ENCODE results near the gene PRRT1.
A peak's percentile ranks its signal among the peaks of the same experiment; 100 is the strongest.

Gene PRRT1

GRCh38 chr6:32174416-32174815 is 22.7 kb upstream of the PRRT1 start:
- peaks cover 21% of the 10 kb centered on the region for H3K36me3 ChIP-seq (ENCODE audit: insufficient read depth, low read length)
- TF ChIP-seq EZH2 (IDR thresholded peaks at IDR 0.05; ENCODE audit: borderline replicate concordance, low read depth, low read length, severe bottlenecking): no peak
- TF ChIP-seq, protein P1, sequence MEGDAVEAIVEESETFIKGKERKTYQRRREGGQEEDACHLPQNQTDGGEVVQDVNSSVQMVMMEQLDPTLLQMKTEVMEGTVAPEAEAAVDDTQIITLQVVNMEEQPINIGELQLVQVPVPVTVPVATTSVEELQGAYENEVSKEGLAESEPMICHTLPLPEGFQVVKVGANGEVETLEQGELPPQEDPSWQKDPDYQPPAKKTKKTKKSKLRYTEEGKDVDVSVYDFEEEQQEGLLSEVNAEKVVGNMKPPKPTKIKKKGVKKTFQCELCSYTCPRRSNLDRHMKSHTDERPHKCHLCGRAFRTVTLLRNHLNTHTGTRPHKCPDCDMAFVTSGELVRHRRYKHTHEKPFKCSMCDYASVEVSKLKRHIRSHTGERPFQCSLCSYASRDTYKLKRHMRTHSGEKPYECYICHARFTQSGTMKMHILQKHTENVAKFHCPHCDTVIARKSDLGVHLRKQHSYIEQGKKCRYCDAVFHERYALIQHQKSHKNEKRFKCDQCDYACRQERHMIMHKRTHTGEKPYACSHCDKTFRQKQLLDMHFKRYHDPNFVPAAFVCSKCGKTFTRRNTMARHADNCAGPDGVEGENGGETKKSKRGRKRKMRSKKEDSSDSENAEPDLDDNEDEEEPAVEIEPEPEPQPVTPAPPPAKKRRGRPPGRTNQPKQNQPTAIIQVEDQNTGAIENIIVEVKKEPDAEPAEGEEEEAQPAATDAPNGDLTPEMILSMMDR (IDR thresholded peaks at IDR 0.05; ENCODE audit: borderline replicate concordance, extremely low read depth, low read length, poor library complexity, severe bottlenecking): no peak
- DNase-seq (no peak), ATAC-seq (ENCODE audit: insufficient read depth, low read depth) (no peak)
- no peak overlapping the region for H2AFZ ChIP-seq (ENCODE audit: low read depth, low read length)
- no peaks in the 10 kb centered on the region for H4K20me1 ChIP-seq (ENCODE audit: insufficient read depth, low read length)
- H3K4me3 ChIP-seq (ENCODE audit: low read depth in 1 of 2, low read length in 2 of 2): peak overlapping the region in 1 of 2 experiments; percentile 91; a peak in 1 of 4 replicates
- H3K4me1 ChIP-seq (ENCODE audit: insufficient read depth, low read length): peaks cover 40% of the 10 kb centered on the region
- H3K9ac ChIP-seq (ENCODE audit: low read depth, low read length): no peak overlapping the region
- no peaks in the 10 kb centered on the region for H3K27me3 ChIP-seq (ENCODE audit: insufficient read depth, low read length, poor library complexity)
- H3K27ac ChIP-seq (ENCODE audit: low read length): no peak overlapping the region
- peak overlapping the region; percentile 75 for H3K4me2 ChIP-seq (ENCODE audit: insufficient read depth, low read length)
- H3K79me2 ChIP-seq (ENCODE audit: insufficient read depth, low read length): peaks cover 40% of the 10 kb centered on the region
- H3K9me3 ChIP-seq (ENCODE audit: insufficient read depth, low read length, severe bottlenecking): no peaks in the 10 kb centered on the region

DNA sequence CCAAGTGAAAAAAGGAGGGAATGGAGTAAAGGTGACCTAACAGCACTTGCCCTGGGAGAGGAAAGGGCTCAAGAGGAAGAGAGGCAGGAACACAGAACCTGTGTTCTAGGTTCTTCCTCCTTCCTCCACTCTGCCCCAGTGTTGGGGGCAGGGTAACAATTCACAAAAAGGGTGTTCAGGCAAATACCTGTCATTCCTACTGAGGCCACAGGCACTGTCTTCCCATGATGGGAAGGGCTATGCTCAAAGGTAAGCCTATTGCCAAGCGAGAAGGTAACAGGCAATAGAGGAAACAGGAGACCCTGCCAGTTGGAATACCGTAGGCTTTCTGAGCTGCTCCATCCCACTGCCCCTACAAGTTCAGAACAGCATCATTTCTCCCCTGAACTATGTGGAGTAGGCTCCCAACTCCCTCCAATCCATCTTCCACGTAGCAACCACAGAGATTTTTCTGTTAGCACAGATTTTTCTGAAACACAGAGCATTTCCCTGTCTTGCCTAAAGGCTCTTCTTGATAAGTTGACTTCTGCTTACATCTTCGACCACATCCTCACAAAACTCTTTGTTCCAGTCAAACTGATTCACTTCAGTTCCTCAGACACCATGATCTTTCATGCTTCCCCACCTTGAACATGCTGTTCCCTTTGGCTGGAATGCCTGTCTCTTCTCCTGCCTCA is 21.4 kb upstream of the PRRT1 start:
- H3K4me2 ChIP-seq (ENCODE audit: insufficient read depth, low read length): no peak overlapping the region
- peaks cover 33% of the 10 kb centered on the region for H3K4me1 ChIP-seq (ENCODE audit: insufficient read depth, low read length)
- no peak overlapping the region for H3K9ac ChIP-seq (ENCODE audit: low read depth, low read length)
- no peak overlapping the region for H2AFZ ChIP-seq (ENCODE audit: low read depth, low read length)
- no peak overlapping the region for H3K4me3 ChIP-seq (ENCODE audit: low read depth in 1 of 2, low read length in 2 of 2)
- H3K36me3 ChIP-seq (ENCODE audit: insufficient read depth, low read length): peaks cover 32% of the 10 kb centered on the region
- DNase-seq (no peak), ATAC-seq (ENCODE audit: insufficient read depth, low read depth) (no peak)
- no peaks in the 10 kb centered on the region for H3K27me3 ChIP-seq (ENCODE audit: insufficient read depth, low read length, poor library complexity)
- H4K20me1 ChIP-seq (ENCODE audit: insufficient read depth, low read length): no peaks in the 10 kb centered on the region
- H3K9me3 ChIP-seq (ENCODE audit: insufficient read depth, low read length, severe bottlenecking): no peaks in the 10 kb centered on the region
- H3K79me2 ChIP-seq (ENCODE audit: insufficient read depth, low read length): peaks cover 30% of the 10 kb centered on the region
- TF ChIP-seq EZH2 (IDR thresholded peaks at IDR 0.05; ENCODE audit: borderline replicate concordance, low read depth, low read length, severe bottlenecking): no peak
- TF ChIP-seq, protein P1 (IDR thresholded peaks at IDR 0.05; ENCODE audit: borderline replicate concordance, extremely low read depth, low read length, poor library complexity, severe bottlenecking): no peak
- H3K27ac ChIP-seq (ENCODE audit: low read length): no peak overlapping the region

- Histone ChIP-seq H3K4me1 (ENCODE audit: insufficient read depth, low read length) (peaks cover 18% of the 10 kb centered on the region), H3K9ac (ENCODE audit: low read depth, low read length) (no peak overlapping the region), H3K36me3 (ENCODE audit: insufficient read depth, low read length) (peaks cover 50% of the 10 kb centered on the region), H2AFZ (ENCODE audit: low read depth, low read length) (no peak overlapping the region), H4K20me1 (ENCODE audit: insufficient read depth, low read length) (no peaks in the 10 kb centered on the region), H3K4me2 (ENCODE audit: insufficient read depth, low read length) (no peak overlapping the region), H3K79me2 (ENCODE audit: insufficient read depth, low read length) (peaks cover 22% of the 10 kb centered on the region), H3K4me3 (ENCODE audit: low read depth in 1 of 2, low read length in 2 of 2) (no peak overlapping the region), H3K27me3 (ENCODE audit: insufficient read depth, low read length, poor library complexity) (no peaks in the 10 kb centered on the region), H3K9me3 (ENCODE audit: insufficient read depth, low read length, severe bottlenecking) (no peaks in the 10 kb centered on the region), H3K27ac (ENCODE audit: low read length) (no peak overlapping the region)
- DNase-seq: no peak
- TF ChIP-seq, protein P1 (IDR thresholded peaks at IDR 0.05; ENCODE audit: borderline replicate concordance, extremely low read depth, low read length, poor library complexity, severe bottlenecking): no peak
- no peak for TF ChIP-seq EZH2 (IDR thresholded peaks at IDR 0.05; ENCODE audit: borderline replicate concordance, low read depth, low read length, severe bottlenecking)
- no peak for ATAC-seq (ENCODE audit: insufficient read depth, low read depth)
Observed at GRCh38 chr6:32171234-32171633, 19.5 kb upstream of the PRRT1 start.

Data from DND-41 (cell line).